Measurements from ENCODE around the gene ADO.

DNA sequence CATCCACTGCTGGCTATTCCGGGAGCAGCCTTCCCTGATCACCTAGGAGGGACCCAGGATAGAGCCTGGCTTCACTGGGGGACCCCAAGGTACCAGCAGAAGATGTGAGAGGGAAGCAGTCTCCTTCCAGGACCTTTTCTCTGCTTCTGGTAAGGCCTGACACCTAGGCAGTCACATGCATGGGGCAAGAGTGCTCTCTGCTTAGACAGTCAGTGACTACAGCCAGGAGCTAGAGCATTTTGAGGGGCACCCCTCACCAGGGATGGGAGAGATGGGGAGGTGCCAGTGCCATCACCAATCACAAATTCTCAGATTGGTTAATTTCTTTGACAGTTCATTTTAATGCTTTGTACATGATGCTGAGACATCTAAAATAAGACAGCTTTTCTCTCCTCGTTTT lies 13.9 kb upstream of the ADO start:
- TF ChIP-seq, protein P1, sequence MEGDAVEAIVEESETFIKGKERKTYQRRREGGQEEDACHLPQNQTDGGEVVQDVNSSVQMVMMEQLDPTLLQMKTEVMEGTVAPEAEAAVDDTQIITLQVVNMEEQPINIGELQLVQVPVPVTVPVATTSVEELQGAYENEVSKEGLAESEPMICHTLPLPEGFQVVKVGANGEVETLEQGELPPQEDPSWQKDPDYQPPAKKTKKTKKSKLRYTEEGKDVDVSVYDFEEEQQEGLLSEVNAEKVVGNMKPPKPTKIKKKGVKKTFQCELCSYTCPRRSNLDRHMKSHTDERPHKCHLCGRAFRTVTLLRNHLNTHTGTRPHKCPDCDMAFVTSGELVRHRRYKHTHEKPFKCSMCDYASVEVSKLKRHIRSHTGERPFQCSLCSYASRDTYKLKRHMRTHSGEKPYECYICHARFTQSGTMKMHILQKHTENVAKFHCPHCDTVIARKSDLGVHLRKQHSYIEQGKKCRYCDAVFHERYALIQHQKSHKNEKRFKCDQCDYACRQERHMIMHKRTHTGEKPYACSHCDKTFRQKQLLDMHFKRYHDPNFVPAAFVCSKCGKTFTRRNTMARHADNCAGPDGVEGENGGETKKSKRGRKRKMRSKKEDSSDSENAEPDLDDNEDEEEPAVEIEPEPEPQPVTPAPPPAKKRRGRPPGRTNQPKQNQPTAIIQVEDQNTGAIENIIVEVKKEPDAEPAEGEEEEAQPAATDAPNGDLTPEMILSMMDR (IDR thresholded peaks at IDR 0.05), result no peak
- TF ChIP-seq POLR2A (IDR thresholded peaks at IDR 0.05), result no peak
